ENCODE measurements around the gene MAML3. TPM values are rescaled to one million over a fixed set of nuclear protein-coding genes. Genes with fewer than 3 reads are reported as not detected.

Gene MAML3
- polyA plus RNA-seq, 1 donor (not counting 4 experiments of a cell fraction or from before 2014, with no cell fraction given): 0.68 TPM

- H3K4me1 ChIP-seq (ENCODE audit: control insufficient read depth, extremely low read depth, insufficient read depth, low read length): no peaks in the 10 kb centered on the region
- no peaks in the 10 kb centered on the region for H3K9me1 ChIP-seq (ENCODE audit: control insufficient read depth, extremely low read depth, insufficient read depth, low read length)
- H3K9me3 ChIP-seq (ENCODE audit: control insufficient read depth, low read depth, low read length): no peaks in the 10 kb centered on the region
- no peak overlapping the region for H3K9ac ChIP-seq (ENCODE audit: control insufficient read depth, extremely low read depth, insufficient read depth, low read length)
- DNase-seq (ENCODE audit: low read depth, low spot score) (no peak), FAIRE-seq (peak; percentile 32)
- no peaks in the 10 kb centered on the region for H3K36me3 ChIP-seq (ENCODE audit: control insufficient read depth in 2 of 2, extremely low read depth in 1 of 2, insufficient read depth in 2 of 2, low read length in 2 of 2)
- dilution Hi-C loops (cut with MboI; ENCODE audit: extremely low pct_ligation_motif_present, low sequenced_read_pairs): no loop called here
- no peaks in the 10 kb centered on the region for H4K20me1 ChIP-seq (ENCODE audit: control insufficient read depth, extremely low read depth, insufficient read depth, low read length)
- H3K4me3 ChIP-seq (ENCODE audit: control insufficient read depth in 2 of 3, extremely low read depth in 1 of 3, insufficient read depth in 2 of 3, low read depth in 1 of 3, low read length in 3 of 3): no peak overlapping the region
- H3K79me2 ChIP-seq (ENCODE audit: control insufficient read depth, insufficient read depth, low read length): no peaks in the 10 kb centered on the region
- no peak for TF ChIP-seq EZH2 (IDR thresholded peaks at IDR 0.05; ENCODE audit: low read length)
- TF ChIP-seq, protein P1, sequence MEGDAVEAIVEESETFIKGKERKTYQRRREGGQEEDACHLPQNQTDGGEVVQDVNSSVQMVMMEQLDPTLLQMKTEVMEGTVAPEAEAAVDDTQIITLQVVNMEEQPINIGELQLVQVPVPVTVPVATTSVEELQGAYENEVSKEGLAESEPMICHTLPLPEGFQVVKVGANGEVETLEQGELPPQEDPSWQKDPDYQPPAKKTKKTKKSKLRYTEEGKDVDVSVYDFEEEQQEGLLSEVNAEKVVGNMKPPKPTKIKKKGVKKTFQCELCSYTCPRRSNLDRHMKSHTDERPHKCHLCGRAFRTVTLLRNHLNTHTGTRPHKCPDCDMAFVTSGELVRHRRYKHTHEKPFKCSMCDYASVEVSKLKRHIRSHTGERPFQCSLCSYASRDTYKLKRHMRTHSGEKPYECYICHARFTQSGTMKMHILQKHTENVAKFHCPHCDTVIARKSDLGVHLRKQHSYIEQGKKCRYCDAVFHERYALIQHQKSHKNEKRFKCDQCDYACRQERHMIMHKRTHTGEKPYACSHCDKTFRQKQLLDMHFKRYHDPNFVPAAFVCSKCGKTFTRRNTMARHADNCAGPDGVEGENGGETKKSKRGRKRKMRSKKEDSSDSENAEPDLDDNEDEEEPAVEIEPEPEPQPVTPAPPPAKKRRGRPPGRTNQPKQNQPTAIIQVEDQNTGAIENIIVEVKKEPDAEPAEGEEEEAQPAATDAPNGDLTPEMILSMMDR (optimal IDR thresholded peaks at IDR 0.05 in 1 of 3, IDR thresholded peaks at IDR 0.05 in 1 of 3, conservative IDR thresholded peaks at IDR 0.05 in 1 of 3; ENCODE audit: extremely low read depth in 1 of 3, insufficient read depth in 2 of 3, low read length in 3 of 3): peak; percentile 44 to 55 (median 45)
- H2AFZ ChIP-seq (ENCODE audit: control insufficient read depth, low read length): no peak overlapping the region
- H3K4me2 ChIP-seq (ENCODE audit: control insufficient read depth, extremely low read depth, insufficient read depth, low read depth, low read length): no peak overlapping the region
- no peaks in the 10 kb centered on the region for H3K27me3 ChIP-seq (ENCODE audit: control insufficient read depth, extremely low read depth, insufficient read depth, low read length)
- no peak overlapping the region for H3K27ac ChIP-seq (ENCODE audit: control insufficient read depth, insufficient read depth, low read length)
Measured at GRCh38 chr4:140012688-140013486, 141.1 kb downstream of the MAML3 start.

DNA sequence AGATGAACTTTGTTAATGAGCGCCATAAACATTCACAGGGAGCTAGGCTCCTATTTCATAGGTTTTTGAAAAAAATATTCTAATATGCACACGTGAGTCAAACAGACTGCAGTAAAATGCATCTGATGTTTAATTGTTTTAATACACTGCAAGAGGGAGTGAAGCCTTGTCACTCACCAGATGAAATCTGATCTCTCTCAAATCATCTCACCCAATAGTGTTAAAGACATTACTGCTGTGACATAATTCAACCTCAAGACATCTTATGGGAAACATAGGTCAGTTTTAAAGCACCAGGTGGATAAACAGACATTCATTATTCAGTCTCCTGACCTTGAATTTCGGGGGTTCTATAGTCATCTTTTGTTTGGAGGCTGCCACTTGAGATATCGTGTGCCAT, 148.3 kb downstream of the MAML3 start:
- H3K27ac ChIP-seq (ENCODE audit: control insufficient read depth, insufficient read depth, low read length): no peak overlapping the region
- H3K4me2 ChIP-seq (ENCODE audit: control insufficient read depth, extremely low read depth, insufficient read depth, low read depth, low read length): no peak overlapping the region
- H3K79me2 ChIP-seq (ENCODE audit: control insufficient read depth, insufficient read depth, low read length): no peaks in the 10 kb centered on the region
- H3K27me3 ChIP-seq (ENCODE audit: control insufficient read depth, extremely low read depth, insufficient read depth, low read length): no peaks in the 10 kb centered on the region
- H4K20me1 ChIP-seq (ENCODE audit: control insufficient read depth, extremely low read depth, insufficient read depth, low read length): no peaks in the 10 kb centered on the region
- H3K4me3 ChIP-seq (ENCODE audit: control insufficient read depth in 2 of 3, extremely low read depth in 1 of 3, insufficient read depth in 2 of 3, low read depth in 1 of 3, low read length in 3 of 3): no peak overlapping the region
- no peaks in the 10 kb centered on the region for H3K36me3 ChIP-seq (ENCODE audit: control insufficient read depth in 2 of 2, extremely low read depth in 1 of 2, insufficient read depth in 2 of 2, low read length in 2 of 2)
- no peak overlapping the region for H3K9ac ChIP-seq (ENCODE audit: control insufficient read depth, extremely low read depth, insufficient read depth, low read length)
- dilution Hi-C loops (cut with MboI; ENCODE audit: extremely low pct_ligation_motif_present, low sequenced_read_pairs): no loop called here
- peaks cover 3% of the 10 kb centered on the region for H3K4me1 ChIP-seq (ENCODE audit: control insufficient read depth, extremely low read depth, insufficient read depth, low read length)
- no peaks in the 10 kb centered on the region for H3K9me1 ChIP-seq (ENCODE audit: control insufficient read depth, extremely low read depth, insufficient read depth, low read length)
- no peaks in the 10 kb centered on the region for H3K9me3 ChIP-seq (ENCODE audit: control insufficient read depth, low read depth, low read length)
- DNase-seq (ENCODE audit: low read depth, low spot score): no peak
- no peak overlapping the region for H2AFZ ChIP-seq (ENCODE audit: control insufficient read depth, low read length)
- TF ChIP-seq EZH2 (IDR thresholded peaks at IDR 0.05; ENCODE audit: low read length): no peak
- TF ChIP-seq, protein P1 (optimal IDR thresholded peaks at IDR 0.05 in 1 of 3, IDR thresholded peaks at IDR 0.05 in 1 of 3, conservative IDR thresholded peaks at IDR 0.05 in 1 of 3; ENCODE audit: extremely low read depth in 1 of 3, insufficient read depth in 2 of 3, low read length in 3 of 3): no peak
- FAIRE-seq: no peak
